Fibroblast of villous mesenchyme (primary cell): Measurements from ENCODE around the gene IL1RAPL2. TPM values are rescaled to one million over a fixed set of nuclear protein-coding genes. Genes with fewer than 3 reads are reported as not detected.

Experiments
- DNase-seq: peaks from one replicate; pipeline ENCODE4 v3.0.0-alpha.2; 2010; ENCODE audit warnings: low read depth
- H3K4me3 ChIP-seq: 2 replicates; pipeline ENCODE4 v1.5.1; 2011; ENCODE audit warnings: low read depth, mild to moderate bottlenecking, low read length
- CTCF ChIP-seq: IDR thresholded peaks from 2 replicates; pipeline ENCODE4 v1.5.1; 2012; ENCODE audit warnings: low read depth, mild to moderate bottlenecking, low read length; ENCODE audit not compliant: insufficient read depth
- total RNA-seq: library from RNA; depleted of rRNA; stranded (reverse); fragments of >200 nt; gene quantifications from 2 replicates; pipeline ENCODE4 v1.2.3, GENCODE V29; 2012

The IL1RAPL2 gene
- total RNA-seq, 1 donor: 0.43 TPM

DNA sequence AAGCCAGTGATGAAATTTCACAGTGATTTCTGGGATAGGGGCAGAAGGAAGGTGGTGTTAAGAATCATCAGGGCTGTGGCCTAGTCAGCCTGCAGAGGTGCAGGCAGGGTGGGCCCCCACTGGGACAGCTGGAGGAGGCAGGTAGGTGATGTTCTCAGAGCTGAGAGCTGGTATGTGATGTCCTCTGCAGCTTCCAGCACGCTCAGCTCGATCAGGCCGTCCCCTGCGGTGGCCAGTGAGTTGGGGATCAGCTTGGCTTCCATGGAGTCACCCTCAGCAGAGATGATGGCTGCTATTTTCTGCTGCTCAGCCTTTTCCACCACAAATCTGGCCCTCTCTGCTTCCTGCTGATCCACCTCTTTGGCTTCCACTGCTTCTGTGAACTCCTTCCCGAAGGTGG lies 81.1 kb downstream of the IL1RAPL2 start:
- DNase-seq: no peak
- no peak for TF ChIP-seq CTCF

GRCh38 chrX:104659005-104659744 lies 93.2 kb downstream of the IL1RAPL2 start:
- no peak for DNase-seq
- TF ChIP-seq CTCF: no peak

More for the DNA sequence above, 81.1 kb downstream of the IL1RAPL2 start:
- H3K4me3 ChIP-seq: no peak overlapping the region

DNA sequence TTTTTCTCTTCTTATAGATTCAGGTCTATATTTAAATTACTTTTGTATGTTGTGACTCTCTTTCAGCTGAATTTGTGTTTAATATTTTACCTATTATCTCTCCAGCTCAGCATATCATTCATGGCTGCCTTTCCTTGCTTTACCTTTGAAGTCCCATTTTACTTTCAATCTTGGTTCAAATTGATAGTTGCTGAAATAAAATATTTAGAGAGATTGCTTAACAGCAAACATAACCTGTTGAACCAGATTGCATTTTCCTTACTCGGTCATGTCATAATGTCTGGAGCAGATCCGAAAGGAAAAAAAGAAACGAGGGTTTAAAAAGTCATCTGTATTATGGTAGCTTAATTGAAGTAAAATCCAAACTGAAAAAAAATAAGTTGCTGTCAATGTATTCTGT lies 94.1 kb downstream of the IL1RAPL2 start:
- no peak for DNase-seq
- TF ChIP-seq CTCF: no peak
- H3K4me3 ChIP-seq: no peak overlapping the region

More at GRCh38 chrX:104659005-104659744, 93.2 kb downstream of the IL1RAPL2 start:
- H3K4me3 ChIP-seq: no peak overlapping the region

- no peak overlapping the region for H3K4me3 ChIP-seq
- DNase-seq: no peak
- TF ChIP-seq CTCF: no peak
Observed at GRCh38 chrX:104662694-104663093, 96.7 kb downstream of the IL1RAPL2 start.

GRCh38 chrX:104665691-104666090 lies 99.7 kb downstream of the IL1RAPL2 start:
- no peak for DNase-seq
- H3K4me3 ChIP-seq: no peak overlapping the region
- TF ChIP-seq CTCF: no peak

GRCh38 chrX:104668550-104668949 lies 102.6 kb downstream of the IL1RAPL2 start:
- DNase-seq: no peak
- no peak for TF ChIP-seq CTCF
- H3K4me3 ChIP-seq: no peak overlapping the region

- H3K4me3 ChIP-seq: no peak overlapping the region
- DNase-seq: no peak
- no peak for TF ChIP-seq CTCF
Observed at GRCh38 chrX:104669063-104669462, 103.1 kb downstream of the IL1RAPL2 start.
